ENCODE results near the gene PTX4. TPM values are rescaled to one million over a fixed set of nuclear protein-coding genes. Genes with fewer than 3 reads are reported as not detected.

Gene PTX4
- total and polyA plus RNA-seq, 9 of the 15 experiments (the other 6 are each of a cell fraction or from before 2014, with no cell fraction given): 0.11 TPM; not detected in 8

DNA sequence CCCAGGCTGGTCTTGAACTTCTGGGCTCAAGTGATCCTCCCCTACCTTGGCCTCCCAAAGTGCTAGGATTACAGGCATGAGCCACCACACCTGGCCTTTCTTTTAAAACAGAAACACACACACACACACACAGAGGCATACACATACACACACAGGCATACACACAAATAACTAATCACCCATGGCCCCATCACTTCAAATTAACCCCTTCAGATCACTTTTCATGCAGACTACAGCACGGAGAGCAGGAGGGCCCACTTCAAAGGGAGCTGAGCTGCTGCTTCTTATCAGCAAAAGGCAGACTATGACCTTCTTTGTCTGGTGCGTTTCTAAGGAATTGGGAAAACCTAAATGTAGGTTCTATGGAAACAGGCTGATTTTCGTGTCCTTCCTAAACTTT is 15.8 kb downstream of the PTX4 start (continued):
- TF ChIP-seq, protein P1, sequence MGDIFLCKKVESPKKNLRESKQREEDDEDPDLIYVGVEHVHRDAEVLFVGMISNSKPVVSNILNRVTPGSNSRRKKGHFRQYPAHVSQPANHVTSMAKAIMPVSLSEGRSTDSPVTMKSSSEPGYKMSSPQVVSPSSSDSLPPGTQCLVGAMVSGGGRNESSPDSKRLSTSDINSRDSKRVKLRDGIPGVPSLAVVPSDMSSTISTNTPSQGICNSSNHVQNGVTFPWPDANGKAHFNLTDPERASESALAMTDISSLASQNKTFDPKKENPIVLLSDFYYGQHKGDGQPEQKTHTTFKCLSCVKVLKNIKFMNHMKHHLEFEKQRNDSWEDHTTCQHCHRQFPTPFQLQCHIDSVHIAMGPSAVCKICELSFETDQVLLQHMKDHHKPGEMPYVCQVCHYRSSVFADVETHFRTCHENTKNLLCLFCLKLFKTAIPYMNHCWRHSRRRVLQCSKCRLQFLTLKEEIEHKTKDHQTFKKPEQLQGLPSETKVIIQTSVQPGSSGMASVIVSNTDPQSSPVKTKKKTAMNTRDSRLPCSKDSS (IDR thresholded peaks at IDR 0.05; ENCODE audit: low read depth, partially characterized antibody): peak; percentile 41
- no peak for TF ChIP-seq CCNT2 (IDR thresholded peaks at IDR 0.05; ENCODE audit: borderline replicate concordance, extremely low read depth, insufficient read length, low read depth, low read length)
- TF ChIP-seq ZEB2 (IDR thresholded peaks at IDR 0.05): 0 out of 2 replicates have a peak, but pooled peaks have one; percentile 34
- TF ChIP-seq PML (IDR thresholded peaks at IDR 0.05; ENCODE audit: low read length): 0 out of 2 replicates have a peak, but pooled peaks have one; percentile 38
- peak; percentile 69 for TF ChIP-seq MTA2 (IDR thresholded peaks at IDR 0.05; ENCODE audit: low read depth)
- TF ChIP-seq, protein P2, sequence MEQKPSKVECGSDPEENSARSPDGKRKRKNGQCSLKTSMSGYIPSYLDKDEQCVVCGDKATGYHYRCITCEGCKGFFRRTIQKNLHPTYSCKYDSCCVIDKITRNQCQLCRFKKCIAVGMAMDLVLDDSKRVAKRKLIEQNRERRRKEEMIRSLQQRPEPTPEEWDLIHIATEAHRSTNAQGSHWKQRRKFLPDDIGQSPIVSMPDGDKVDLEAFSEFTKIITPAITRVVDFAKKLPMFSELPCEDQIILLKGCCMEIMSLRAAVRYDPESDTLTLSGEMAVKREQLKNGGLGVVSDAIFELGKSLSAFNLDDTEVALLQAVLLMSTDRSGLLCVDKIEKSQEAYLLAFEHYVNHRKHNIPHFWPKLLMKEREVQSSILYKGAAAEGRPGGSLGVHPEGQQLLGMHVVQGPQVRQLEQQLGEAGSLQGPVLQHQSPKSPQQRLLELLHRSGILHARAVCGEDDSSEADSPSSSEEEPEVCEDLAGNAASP (IDR thresholded peaks at IDR 0.05): no peak
- TF ChIP-seq, protein P3, sequence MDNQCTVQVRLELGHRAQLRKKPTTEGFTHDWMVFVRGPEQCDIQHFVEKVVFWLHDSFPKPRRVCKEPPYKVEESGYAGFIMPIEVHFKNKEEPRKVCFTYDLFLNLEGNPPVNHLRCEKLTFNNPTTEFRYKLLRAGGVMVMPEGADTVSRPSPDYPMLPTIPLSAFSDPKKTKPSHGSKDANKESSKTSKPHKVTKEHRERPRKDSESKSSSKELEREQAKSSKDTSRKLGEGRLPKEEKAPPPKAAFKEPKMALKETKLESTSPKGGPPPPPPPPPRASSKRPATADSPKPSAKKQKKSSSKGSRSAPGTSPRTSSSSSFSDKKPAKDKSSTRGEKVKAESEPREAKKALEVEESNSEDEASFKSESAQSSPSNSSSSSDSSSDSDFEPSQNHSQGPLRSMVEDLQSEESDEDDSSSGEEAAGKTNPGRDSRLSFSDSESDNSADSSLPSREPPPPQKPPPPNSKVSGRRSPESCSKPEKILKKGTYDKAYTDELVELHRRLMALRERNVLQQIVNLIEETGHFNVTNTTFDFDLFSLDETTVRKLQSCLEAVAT (IDR thresholded peaks at IDR 0.05): peak; percentile 54 to 79; a peak in 3 of 4 replicates
- no peak for TF ChIP-seq NFIX (CRISPR knock-in tag; IDR thresholded peaks at IDR 0.05; ENCODE audit: low read depth)
- TF ChIP-seq NFIC (IDR thresholded peaks at IDR 0.05): peak; percentile 50; the same call in 1 of the 2 replicates
- 0 out of 2 replicates have a peak, but pooled peaks have one; percentile 62 for TF ChIP-seq HDAC2 (IDR thresholded peaks at IDR 0.05)
- TF ChIP-seq SMARCE1 (IDR thresholded peaks at IDR 0.05): peak; percentile 57
- peak; percentile 75 for TF ChIP-seq HDGF (IDR thresholded peaks at IDR 0.05)
- no peak for TF ChIP-seq ATF1 (CRISPR knock-in tag; IDR thresholded peaks at IDR 0.05)
- TF ChIP-seq ATF1 (tag; IDR thresholded peaks at IDR 0.05): no peak
- no peak for TF ChIP-seq SRSF7 (optimal IDR thresholded peaks at IDR 0.05; ENCODE audit: low read depth, low read length)
- TF ChIP-seq ETV5 (CRISPR knock-in tag; IDR thresholded peaks at IDR 0.05; ENCODE audit: low read depth): no peak
- TF ChIP-seq, protein P4, sequence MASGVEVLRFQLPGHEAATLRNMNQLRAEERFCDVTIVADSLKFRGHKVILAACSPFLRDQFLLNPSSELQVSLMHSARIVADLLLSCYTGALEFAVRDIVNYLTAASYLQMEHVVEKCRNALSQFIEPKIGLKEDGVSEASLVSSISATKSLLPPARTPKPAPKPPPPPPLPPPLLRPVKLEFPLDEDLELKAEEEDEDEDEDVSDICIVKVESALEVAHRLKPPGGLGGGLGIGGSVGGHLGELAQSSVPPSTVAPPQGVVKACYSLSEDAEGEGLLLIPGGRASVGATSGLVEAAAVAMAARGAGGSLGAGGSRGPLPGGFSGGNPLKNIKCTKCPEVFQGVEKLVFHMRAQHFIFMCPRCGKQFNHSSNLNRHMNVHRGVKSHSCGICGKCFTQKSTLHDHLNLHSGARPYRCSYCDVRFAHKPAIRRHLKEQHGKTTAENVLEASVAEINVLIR (CRISPR knock-in tag; IDR thresholded peaks at IDR 0.05): no peak
- TF ChIP-seq, protein P5, sequence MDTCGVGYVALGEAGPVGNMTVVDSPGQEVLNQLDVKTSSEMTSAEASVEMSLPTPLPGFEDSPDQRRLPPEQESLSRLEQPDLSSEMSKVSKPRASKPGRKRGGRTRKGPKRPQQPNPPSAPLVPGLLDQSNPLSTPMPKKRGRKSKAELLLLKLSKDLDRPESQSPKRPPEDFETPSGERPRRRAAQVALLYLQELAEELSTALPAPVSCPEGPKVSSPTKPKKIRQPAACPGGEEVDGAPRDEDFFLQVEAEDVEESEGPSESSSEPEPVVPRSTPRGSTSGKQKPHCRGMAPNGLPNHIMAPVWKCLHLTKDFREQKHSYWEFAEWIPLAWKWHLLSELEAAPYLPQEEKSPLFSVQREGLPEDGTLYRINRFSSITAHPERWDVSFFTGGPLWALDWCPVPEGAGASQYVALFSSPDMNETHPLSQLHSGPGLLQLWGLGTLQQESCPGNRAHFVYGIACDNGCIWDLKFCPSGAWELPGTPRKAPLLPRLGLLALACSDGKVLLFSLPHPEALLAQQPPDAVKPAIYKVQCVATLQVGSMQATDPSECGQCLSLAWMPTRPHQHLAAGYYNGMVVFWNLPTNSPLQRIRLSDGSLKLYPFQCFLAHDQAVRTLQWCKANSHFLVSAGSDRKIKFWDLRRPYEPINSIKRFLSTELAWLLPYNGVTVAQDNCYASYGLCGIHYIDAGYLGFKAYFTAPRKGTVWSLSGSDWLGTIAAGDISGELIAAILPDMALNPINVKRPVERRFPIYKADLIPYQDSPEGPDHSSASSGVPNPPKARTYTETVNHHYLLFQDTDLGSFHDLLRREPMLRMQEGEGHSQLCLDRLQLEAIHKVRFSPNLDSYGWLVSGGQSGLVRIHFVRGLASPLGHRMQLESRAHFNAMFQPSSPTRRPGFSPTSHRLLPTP (IDR thresholded peaks at IDR 0.05; ENCODE audit: borderline replicate concordance, extremely low read depth, insufficient read length): no peak
- TF ChIP-seq RBM17 (IDR thresholded peaks at IDR 0.05; ENCODE audit: borderline replicate concordance, low read depth, low read length): no peak
- TF ChIP-seq ZNF76 (CRISPR knock-in tag; IDR thresholded peaks at IDR 0.05; ENCODE audit: borderline replicate concordance): no peak
- TF ChIP-seq MECOM (CRISPR knock-in tag; IDR thresholded peaks at IDR 0.05): no peak
